ENCODE measurements around the gene ECE1.
"Not testable (repeated sequence)": the region's sequence is repeated elsewhere in the genome, so short reads cannot be mapped to it uniquely, and the experiment has no call there.

The ECE1 gene

GRCh38 chr1:21247892-21248715 lies 42.2 kb downstream of the ECE1 start:
- DNase-seq = no peak

- DNase-seq = no peak
Measured at GRCh38 chr1:21246905-21247642, 43.2 kb downstream of the ECE1 start.

GRCh38 chr1:21245688-21246229 lies 44.5 kb downstream of the ECE1 start:
- DNase-seq = no peak

GRCh38 chr1:21244986-21245687 lies 45.1 kb downstream of the ECE1 start:
- no peak for DNase-seq

GRCh38 chr1:21244154-21244553 lies 46.1 kb downstream of the ECE1 start:
- DNase-seq = no peak

- no peak for DNase-seq
Measured at GRCh38 chr1:21242846-21243245, 47.4 kb downstream of the ECE1 start.

GRCh38 chr1:21241771-21242581 lies 48.3 kb downstream of the ECE1 start:
- DNase-seq = no peak

- DNase-seq = no peak
Measured at GRCh38 chr1:21240706-21241105, 49.6 kb downstream of the ECE1 start.

GRCh38 chr1:21239221-21239620 lies 51.0 kb downstream of the ECE1 start:
- DNase-seq = no peak

GRCh38 chr1:21238141-21238800 lies 52.0 kb downstream of the ECE1 start:
- no peak for DNase-seq

GRCh38 chr1:21237446-21238088 lies 52.7 kb downstream of the ECE1 start:
- no peak for DNase-seq

GRCh38 chr1:21236178-21236577 lies 54.1 kb downstream of the ECE1 start:
- no peak for DNase-seq

- no peak for DNase-seq
Measured at GRCh38 chr1:21234779-21235178, 55.5 kb downstream of the ECE1 start.

- no peak for DNase-seq
Measured at GRCh38 chr1:21233490-21233889, 56.8 kb downstream of the ECE1 start.

GRCh38 chr1:21232044-21232443 lies 58.2 kb downstream of the ECE1 start:
- DNase-seq = peak in 2 of 5 donors; percentile 32 to 36

- DNase-seq = no peak
Measured at GRCh38 chr1:21229246-21230000, 60.8 kb downstream of the ECE1 start.

GRCh38 chr1:21228224-21228623 lies 62.0 kb downstream of the ECE1 start:
- DNase-seq = not testable (repeated sequence)

- DNase-seq = no peak
Measured at GRCh38 chr1:21225065-21225464, 65.2 kb downstream of the ECE1 start.

GRCh38 chr1:21220815-21221214 lies 69.4 kb downstream of the ECE1 start:
- no peak for DNase-seq

- no peak for DNase-seq
Measured at GRCh38 chr1:21219674-21220073, 70.6 kb downstream of the ECE1 start.
